KMS-11 (cell line): ENCODE data around the gene BLACAT1.

Source experiments
- H2AFZ ChIP-seq: fragments of 200-600 bp; sonication (generic); 2 replicates; pipeline ENCODE4 v1.6.1; 2016; ENCODE audit warnings: antibody characterized with exemption, mixed run types, low read depth
- H3K27ac ChIP-seq: fragments of 200-600 bp; sonication (generic); 2 replicates; pipeline ENCODE4 v1.6.1; 2016; ENCODE audit warnings: mild to moderate bottlenecking, mixed run types
- H3K27me3 ChIP-seq: fragments of 200-600 bp; sonication (generic); 2 replicates; pipeline ENCODE4 v1.6.1; 2017; ENCODE audit warnings: mild to moderate bottlenecking, low read depth, mixed run types, moderate library complexity; ENCODE audit not compliant: insufficient read depth
- H3K36me3 ChIP-seq: fragments of 200-600 bp; sonication (generic); 2 replicates; pipeline ENCODE4 v1.6.1; 2017; ENCODE audit warnings: mild to moderate bottlenecking, mixed run types; ENCODE audit not compliant: insufficient read depth
- H3K4me1 ChIP-seq: fragments of 200-600 bp; sonication (generic); 2 replicates; pipeline ENCODE4 v1.6.1; 2016; ENCODE audit warnings: mild to moderate bottlenecking, low read depth, mixed run types; ENCODE audit not compliant: poor library complexity, severe bottlenecking
- H3K4me2 ChIP-seq: fragments of 200-600 bp; sonication (generic); 2 replicates; pipeline ENCODE4 v1.7.0; 2016; ENCODE audit warnings: mild to moderate bottlenecking, mixed run types
- H3K4me3 ChIP-seq: fragments of 200-600 bp; sonication (generic); IDR thresholded peaks from 2 replicates; pipeline ENCODE4 v1.6.1; 2017; ENCODE audit warnings: low read depth, low read length, mixed read lengths; ENCODE audit not compliant: insufficient read depth
- H3K79me2 ChIP-seq: fragments of 200-600 bp; sonication (generic); 2 replicates; pipeline ENCODE4 v1.6.1; 2016; ENCODE audit warnings: low read depth, mixed run types; ENCODE audit not compliant: insufficient read depth
- H3K9ac ChIP-seq: fragments of 200-600 bp; sonication (generic); 2 replicates; pipeline ENCODE4 v1.6.1; 2016; ENCODE audit warnings: mild to moderate bottlenecking, mixed run types
- H4K20me1 ChIP-seq: fragments of 200-600 bp; sonication (generic); 2 replicates; pipeline ENCODE4 v1.6.1; 2016; ENCODE audit warnings: mild to moderate bottlenecking, mixed run types; ENCODE audit not compliant: insufficient read depth
- CTCF ChIP-seq: fragments of 200-600 bp; sonication (generic); conservative IDR thresholded peaks from 2 replicates; pipeline ENCODE4 v1.6.1; 2017; ENCODE audit warnings: low read depth, mild to moderate bottlenecking, antibody characterized with exemption, low read length, moderate library complexity, mixed read lengths

Gene BLACAT1

GRCh38 chr1:205451759-205452164, 4.1 kb downstream of the BLACAT1 start:
- Histone ChIP-seq H3K79me2 (no peaks in the 10 kb centered on the region), H3K27me3 (peaks cover 52% of the 10 kb centered on the region), H3K9ac (no peak overlapping the region), H3K4me3 (no peak overlapping the region), H3K4me1 (peaks cover 6% of the 10 kb centered on the region), H2AFZ (no peak overlapping the region), H3K4me2 (no peak overlapping the region), H3K27ac (no peak overlapping the region), H4K20me1 (no peaks in the 10 kb centered on the region), H3K36me3 (no peaks in the 10 kb centered on the region)
- no peak for TF ChIP-seq CTCF

GRCh38 chr1:205451202-205451601, 4.6 kb downstream of the BLACAT1 start:
- peaks cover 46% of the 10 kb centered on the region for H3K27me3 ChIP-seq
- no peak for TF ChIP-seq CTCF
- no peaks in the 10 kb centered on the region for H4K20me1 ChIP-seq
- H3K27ac ChIP-seq, result no peak overlapping the region
- H3K36me3 ChIP-seq, result no peaks in the 10 kb centered on the region
- no peaks in the 10 kb centered on the region for H3K79me2 ChIP-seq
- no peak overlapping the region for H3K4me3 ChIP-seq
- peaks cover 6% of the 10 kb centered on the region for H3K4me1 ChIP-seq
- no peak overlapping the region for H2AFZ ChIP-seq
- H3K9ac ChIP-seq, result no peak overlapping the region
- H3K4me2 ChIP-seq, result no peak overlapping the region

GRCh38 chr1:205450448-205450847, 5.4 kb downstream of the BLACAT1 start:
- H4K20me1 ChIP-seq, result no peaks in the 10 kb centered on the region
- no peaks in the 10 kb centered on the region for H3K79me2 ChIP-seq
- H3K27me3 ChIP-seq, result peaks cover 39% of the 10 kb centered on the region
- H2AFZ ChIP-seq, result no peak overlapping the region
- H3K9ac ChIP-seq, result no peak overlapping the region
- H3K27ac ChIP-seq, result no peak overlapping the region
- no peak overlapping the region for H3K4me2 ChIP-seq
- H3K36me3 ChIP-seq, result no peaks in the 10 kb centered on the region
- no peak overlapping the region for H3K4me3 ChIP-seq
- H3K4me1 ChIP-seq, result peaks cover 6% of the 10 kb centered on the region
- TF ChIP-seq CTCF, result no peak

GRCh38 chr1:205449750-205450443, 5.9 kb downstream of the BLACAT1 start:
- no peaks in the 10 kb centered on the region for H4K20me1 ChIP-seq
- no peaks in the 10 kb centered on the region for H3K79me2 ChIP-seq
- no peak overlapping the region for H3K4me3 ChIP-seq
- no peak overlapping the region for H3K27ac ChIP-seq
- no peak overlapping the region for H2AFZ ChIP-seq
- no peak overlapping the region for H3K4me2 ChIP-seq
- H3K9ac ChIP-seq, result no peak overlapping the region
- H3K27me3 ChIP-seq, result peaks cover 33% of the 10 kb centered on the region
- peaks cover 6% of the 10 kb centered on the region for H3K4me1 ChIP-seq
- no peak for TF ChIP-seq CTCF
- no peaks in the 10 kb centered on the region for H3K36me3 ChIP-seq
